Activated CD4-positive, alpha-beta T cell treated with anti-CD3 and anti-CD28 coated beads for 36 hours (primary cell): Measurements from ENCODE around the gene FKBP7. TPM values are rescaled to one million over a fixed set of nuclear protein-coding genes. Genes with fewer than 3 reads are reported as not detected.
"Not testable (repeated sequence)": the region's sequence is repeated elsewhere in the genome, so short reads cannot be mapped to it uniquely, and the experiment has no call there.

Experiments
- ATAC-seq: fragments of 200-7000 bp; cut with Tn5 transposase; one replicate; pipeline ENCODE4 v1.10.0; 2021; ENCODE audit warnings: mild to moderate bottlenecking, moderate library complexity
- CTCF ChIA-PET: fragments of 350-600 bp; sonication (Branson Sonifier 250); formaldehyde crosslinking; loops from one replicate; lab custom pipeline; 2021; ENCODE audit warnings: antibody characterized with exemption; lab: Charles Lee
- POLR2A ChIA-PET: fragments of 350-600 bp; sonication (Branson Sonifier 250); formaldehyde crosslinking; loops from one replicate; lab custom pipeline; 2021; ENCODE audit warnings: antibody characterized with exemption, inconsistent platforms; lab: Charles Lee
- DNase-seq: peaks from one replicate; pipeline ENCODE4 v3.0.0-alpha.2; 2020
- H3K27ac Mint-ChIP-seq: one replicate; pipeline ENCODE4 v1.8.0; 2021; ENCODE audit warnings: mixed read lengths
- H3K27me3 Mint-ChIP-seq: one replicate; pipeline ENCODE4 v1.8.0; 2021; ENCODE audit warnings: mixed read lengths
- H3K36me3 Mint-ChIP-seq: one replicate; pipeline ENCODE4 v1.8.0; 2021; ENCODE audit warnings: low read depth, mixed read lengths
- H3K4me1 Mint-ChIP-seq: one replicate; pipeline ENCODE4 v1.8.0; 2021; ENCODE audit warnings: mixed read lengths
- H3K4me3 Mint-ChIP-seq: one replicate; pipeline ENCODE4 v1.8.0; 2021; ENCODE audit warnings: mild to moderate bottlenecking, moderate library complexity, mixed read lengths
- H3K9me3 Mint-ChIP-seq: one replicate; pipeline ENCODE4 v1.8.0; 2021; ENCODE audit warnings: low read depth, mixed read lengths
- intact Hi-C, 2 experiments: fragments of 100-400 bp; cut with DNase I in 1 of 2; cut with micrococcal nuclease in 1 of 2; formaldehyde crosslinking; loops; one replicate each; pipeline versions ENCODE4 v1.14.2 to v1.15.1; 2022 to 2024; cut with DNase I, micrococcal nuclease
- total RNA-seq, 2 experiments: library from RNA; stranded (reverse); gene quantifications; one replicate each; pipeline ENCODE4 v1.2.3, GENCODE V29; 2021

FKBP7 gene
- total RNA-seq, 2 experiments from 2014 or later, result 3.4 to 4.8 TPM

DNA sequence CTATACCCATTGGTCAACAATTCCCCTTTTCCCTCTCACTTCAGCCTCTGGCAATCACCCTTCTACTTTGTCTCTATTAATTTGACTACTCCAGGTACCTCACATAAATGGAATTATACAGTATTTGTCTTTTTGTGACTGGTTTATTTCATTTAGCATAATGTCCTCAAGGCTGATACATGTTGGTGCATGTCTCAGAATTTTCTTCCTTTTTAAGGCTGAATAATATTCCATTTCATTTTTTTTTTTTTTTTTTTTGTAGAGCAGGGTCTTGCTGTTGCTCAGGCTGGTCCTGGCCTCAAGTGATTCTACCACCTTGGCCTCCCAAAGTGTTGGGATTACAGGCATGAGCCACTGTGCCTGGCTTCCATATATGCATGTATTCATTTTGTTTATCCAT, 1.9 kb downstream of the FKBP7 start:
- POLR2A ChIA-PET, result no interaction called here
- ATAC-seq (no peak), DNase-seq (no peak)
- peaks cover 19% of the 10 kb centered on the region for H3K4me1 Mint-ChIP-seq
- H3K9me3 Mint-ChIP-seq, result no peaks in the 10 kb centered on the region
- H3K27me3 Mint-ChIP-seq, result no peaks in the 10 kb centered on the region
- no peak overlapping the region for H3K27ac Mint-ChIP-seq
- CTCF ChIA-PET, result interaction anchor here (1.3 kb wide), 1 partner anchor 18 kb away, joined by 4 read pairs; no protein-coding TSS in a partner anchor
- peaks cover 2% of the 10 kb centered on the region for H3K36me3 Mint-ChIP-seq
- intact Hi-C loops, result loop anchor here (5.0 to 10.0 kb wide), 3 partner anchors 226 to 438 kb away; no protein-coding TSS in a partner anchor
- no peak overlapping the region for H3K4me3 Mint-ChIP-seq

DNA sequence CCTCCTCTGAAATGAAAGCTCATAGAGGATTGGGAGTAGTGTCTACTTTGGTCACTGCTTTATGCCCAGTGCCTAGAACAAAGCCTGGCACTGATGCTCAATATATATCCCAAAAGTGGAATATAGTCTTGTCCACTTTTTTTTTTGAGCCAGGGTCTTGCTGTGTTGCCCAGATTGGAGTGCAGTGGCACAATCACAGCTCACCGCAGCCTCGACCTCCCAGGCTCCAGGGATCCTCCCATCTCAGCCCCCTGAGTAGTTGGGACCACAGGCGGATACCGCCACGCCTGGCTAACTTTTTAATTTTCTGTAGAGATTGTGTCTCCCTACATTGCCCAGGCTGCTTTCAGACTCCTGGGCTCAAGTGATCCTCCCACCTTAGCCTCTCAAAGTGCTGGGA, 3.8 kb downstream of the FKBP7 start:
- intact Hi-C loops, result loop anchor here (10.0 kb wide), 2 partner anchors 230 to 440 kb away; no protein-coding TSS in a partner anchor
- Mint-ChIP-seq H3K9me3 (no peaks in the 10 kb centered on the region), H3K36me3 (peaks cover 2% of the 10 kb centered on the region), H3K27me3 (no peaks in the 10 kb centered on the region), H3K27ac (no peak overlapping the region), H3K4me1 (peaks cover 14% of the 10 kb centered on the region), H3K4me3 (no peak overlapping the region)
- ATAC-seq (no peak), DNase-seq (no peak)
- ChIA-PET CTCF (no interaction called here), POLR2A (interaction anchor here (0.7 kb wide), 1 partner anchor 19 kb away, joined by 14 read pairs; no protein-coding TSS in a partner anchor)

DNA sequence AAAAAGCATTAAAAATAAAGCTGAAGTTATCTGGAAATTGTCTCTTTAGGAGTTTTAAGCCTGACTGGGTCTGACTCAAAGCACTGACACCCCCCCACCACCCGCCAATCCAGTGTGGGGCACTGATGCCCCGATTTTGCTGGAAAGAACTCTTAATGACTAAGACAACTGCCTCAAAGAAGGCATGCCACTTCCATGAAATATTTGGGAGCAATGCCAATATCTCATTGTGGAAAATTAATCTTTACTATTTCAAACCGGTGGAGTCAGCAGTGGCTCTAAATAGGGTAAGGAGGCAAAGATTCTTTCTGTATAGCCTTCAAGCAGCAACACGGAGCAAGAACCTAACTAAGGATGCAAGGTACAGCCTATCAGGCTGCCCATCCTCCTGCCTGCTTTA, 4.5 kb downstream of the FKBP7 start:
- Mint-ChIP-seq H3K27me3 (no peaks in the 10 kb centered on the region), H3K9me3 (no peaks in the 10 kb centered on the region), H3K4me1 (peaks cover 8% of the 10 kb centered on the region), H3K36me3 (peaks cover 2% of the 10 kb centered on the region), H3K27ac (no peak overlapping the region), H3K4me3 (no peak overlapping the region)
- ATAC-seq, result no peak
- intact Hi-C loops, result loop anchor here (10.0 kb wide), 2 partner anchors 231 to 441 kb away; no protein-coding TSS in a partner anchor
- CTCF ChIA-PET, result no interaction called here
- POLR2A ChIA-PET, result interaction anchor here (0.7 kb wide), 2 partner anchors 20 to 43 kb away, joined by 3 to 14 read pairs; no protein-coding TSS in a partner anchor
- no peak for DNase-seq

DNA sequence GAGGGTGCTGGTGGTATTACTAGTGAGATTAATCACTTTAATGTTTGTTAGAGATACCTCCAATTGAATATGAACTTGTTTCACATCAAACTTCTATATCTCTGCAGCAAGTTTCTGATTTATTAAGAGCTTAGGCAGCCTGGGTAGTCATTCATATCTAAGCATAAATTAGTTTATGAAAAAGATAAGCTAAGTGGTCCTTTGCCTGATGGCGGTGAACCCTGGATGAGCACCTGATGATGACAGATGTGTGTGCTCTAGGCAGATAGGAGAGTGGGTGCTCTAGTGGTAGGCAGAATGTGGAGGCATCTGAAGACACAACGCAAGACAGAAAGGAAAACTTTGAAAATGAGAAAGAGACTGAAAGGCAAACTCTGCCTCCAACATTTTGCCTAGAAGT, 5.0 kb downstream of the FKBP7 start:
- ChIA-PET POLR2A (no interaction called here), CTCF (no interaction called here)
- intact Hi-C loops, result loop anchor here (10.0 kb wide), 2 partner anchors 231 to 441 kb away; no protein-coding TSS in a partner anchor
- Mint-ChIP-seq H3K4me1 (peaks cover 8% of the 10 kb centered on the region), H3K9me3 (no peaks in the 10 kb centered on the region), H3K4me3 (no peak overlapping the region), H3K27ac (no peak overlapping the region), H3K27me3 (no peaks in the 10 kb centered on the region), H3K36me3 (peaks cover 2% of the 10 kb centered on the region)
- no peak for ATAC-seq
- DNase-seq, result no peak

DNA sequence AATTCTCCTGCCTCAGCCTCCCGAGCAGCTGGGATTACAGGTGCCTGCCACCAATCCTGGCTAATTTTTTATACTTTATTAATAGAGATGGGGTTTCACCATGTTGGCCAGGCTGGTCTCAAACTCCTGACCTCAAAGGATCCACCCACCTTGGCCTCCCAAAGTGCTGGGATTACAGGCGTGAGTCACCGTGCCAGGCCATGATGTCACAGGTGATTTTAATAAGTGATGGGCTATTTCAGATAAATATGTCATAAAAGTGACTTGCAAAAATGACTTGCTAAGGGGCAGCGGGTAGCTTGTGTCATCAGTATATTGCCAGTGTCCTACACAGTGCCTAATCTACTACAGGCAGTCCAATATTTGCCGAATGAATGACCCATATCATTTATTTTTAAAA, 7.1 kb downstream of the FKBP7 start:
- H3K36me3 Mint-ChIP-seq, POLR2A ChIA-PET, H3K27me3 Mint-ChIP-seq, H3K4me1 Mint-ChIP-seq, H3K4me3 Mint-ChIP-seq, H3K9me3 Mint-ChIP-seq, H3K27ac Mint-ChIP-seq, DNase-seq, ATAC-seq: not testable (repeated sequence)
- CTCF ChIA-PET, result interaction anchor here (0.6 kb wide), 1 partner anchor 100 kb away, joined by 3 read pairs; no protein-coding TSS in a partner anchor
- intact Hi-C loops, result loop anchor here (10.0 kb wide), 2 partner anchors 233 to 443 kb away; no protein-coding TSS in a partner anchor

DNA sequence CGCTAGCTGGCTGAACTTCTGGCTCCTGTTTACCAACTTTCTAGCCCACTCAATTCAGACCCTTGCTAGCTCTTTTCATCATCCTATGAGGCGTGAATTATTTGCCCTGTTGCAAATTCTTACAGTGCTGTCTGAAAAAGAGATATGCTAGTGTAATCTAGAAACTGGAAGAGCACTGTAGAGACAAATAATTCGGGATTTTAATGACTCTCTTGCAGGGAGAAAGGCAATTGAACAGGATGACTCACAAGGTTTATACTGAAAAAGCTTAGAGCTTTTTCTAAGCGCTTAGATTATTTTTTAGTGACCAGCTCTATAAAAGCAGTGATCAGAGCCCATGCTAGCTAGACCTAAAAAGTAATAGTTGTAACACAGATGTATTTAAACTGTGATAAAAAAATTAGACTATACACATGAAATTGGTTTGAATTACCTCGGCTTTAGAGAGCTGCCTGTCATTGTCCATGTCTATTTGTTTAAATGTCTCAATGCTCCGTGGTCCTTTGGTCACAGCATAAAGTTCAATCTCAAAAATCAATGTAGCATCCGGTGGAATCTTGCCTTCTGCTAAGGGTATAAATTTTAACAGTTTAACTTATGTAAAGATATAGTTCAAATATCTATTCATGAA, 9.1 kb downstream of the FKBP7 start:
- no peaks in the 10 kb centered on the region for H3K27me3 Mint-ChIP-seq
- H3K27ac Mint-ChIP-seq, result no peak overlapping the region
- POLR2A ChIA-PET, result no interaction called here
- no peaks in the 10 kb centered on the region for H3K4me1 Mint-ChIP-seq
- CTCF ChIA-PET, result no interaction called here
- intact Hi-C loops, result no loop called here
- peaks cover 1% of the 10 kb centered on the region for H3K36me3 Mint-ChIP-seq
- no peak overlapping the region for H3K4me3 Mint-ChIP-seq
- ATAC-seq (no peak), DNase-seq (no peak)
- H3K9me3 Mint-ChIP-seq, result no peaks in the 10 kb centered on the region

DNA sequence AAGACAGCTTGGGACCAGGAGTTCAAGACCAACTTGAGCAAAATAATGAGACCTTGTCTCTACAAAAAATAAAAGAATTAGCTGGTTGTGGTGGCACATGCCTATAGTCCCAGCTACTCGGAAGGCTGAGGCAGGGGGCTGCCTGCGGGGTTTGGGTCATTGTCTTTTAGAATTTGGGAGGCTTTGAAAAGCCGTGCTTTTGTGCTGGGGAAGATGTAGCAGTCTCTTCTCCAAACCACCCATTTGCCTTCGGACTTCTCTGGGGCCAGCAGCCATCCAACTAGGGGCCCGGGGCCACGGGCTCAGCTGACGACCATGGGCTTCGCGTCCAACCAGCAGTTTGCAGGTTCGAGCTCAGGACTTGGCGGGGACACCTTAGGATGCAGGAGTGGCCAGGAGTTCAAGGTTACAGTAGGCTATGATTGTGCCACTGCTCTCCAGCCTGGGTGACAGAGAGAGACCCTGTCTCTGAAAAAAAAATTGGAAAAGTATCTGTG, 21.0 kb downstream of the FKBP7 start:
- Mint-ChIP-seq H3K36me3 (no peaks in the 10 kb centered on the region), H3K9me3 (no peaks in the 10 kb centered on the region), H3K27me3 (no peaks in the 10 kb centered on the region), H3K27ac (no peak overlapping the region), H3K4me3 (no peak overlapping the region), H3K4me1 (peaks cover under 1% of the 10 kb centered on the region)
- DNase-seq, result no peak
- ChIA-PET CTCF (interaction anchor here (0.8 to 1.5 kb wide), 2 partner anchors 18 to 59 kb away, joined by 3 to 4 read pairs; no protein-coding TSS in a partner anchor), POLR2A (interaction anchor here (0.6 to 0.7 kb wide), 2 partner anchors 24 to 70 kb away, joined by 5 to 7 read pairs; no protein-coding TSS in a partner anchor)
- no peak for ATAC-seq
- intact Hi-C loops, result no loop called here

DNA sequence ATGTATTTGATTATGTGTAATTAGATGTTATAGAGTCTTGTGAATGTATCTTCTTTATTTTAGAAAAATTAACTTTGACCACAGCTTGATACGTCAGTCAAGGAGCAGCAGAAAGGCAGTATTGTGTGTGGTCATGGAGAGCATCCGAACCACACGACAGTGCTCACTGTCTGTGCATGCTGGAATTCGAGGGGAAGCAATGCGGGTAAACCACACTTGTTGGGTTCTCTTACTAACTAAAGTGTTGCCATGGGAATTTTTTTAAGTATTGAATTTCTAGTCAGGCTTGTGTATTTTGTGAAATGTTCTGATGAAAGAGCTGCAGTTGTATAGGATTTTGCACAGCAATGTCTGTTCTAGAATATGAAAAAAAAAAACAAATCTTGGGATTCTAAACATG, 22.5 kb downstream of the FKBP7 start:
- ATAC-seq, result no peak
- no peak overlapping the region for H3K27ac Mint-ChIP-seq
- H3K4me1 Mint-ChIP-seq, result peaks cover 5% of the 10 kb centered on the region
- H3K36me3 Mint-ChIP-seq, result no peaks in the 10 kb centered on the region
- POLR2A ChIA-PET, result no interaction called here
- intact Hi-C loops, result no loop called here
- H3K9me3 Mint-ChIP-seq, result no peaks in the 10 kb centered on the region
- CTCF ChIA-PET, result no interaction called here
- no peaks in the 10 kb centered on the region for H3K27me3 Mint-ChIP-seq
- no peak for DNase-seq
- H3K4me3 Mint-ChIP-seq, result no peak overlapping the region

DNA sequence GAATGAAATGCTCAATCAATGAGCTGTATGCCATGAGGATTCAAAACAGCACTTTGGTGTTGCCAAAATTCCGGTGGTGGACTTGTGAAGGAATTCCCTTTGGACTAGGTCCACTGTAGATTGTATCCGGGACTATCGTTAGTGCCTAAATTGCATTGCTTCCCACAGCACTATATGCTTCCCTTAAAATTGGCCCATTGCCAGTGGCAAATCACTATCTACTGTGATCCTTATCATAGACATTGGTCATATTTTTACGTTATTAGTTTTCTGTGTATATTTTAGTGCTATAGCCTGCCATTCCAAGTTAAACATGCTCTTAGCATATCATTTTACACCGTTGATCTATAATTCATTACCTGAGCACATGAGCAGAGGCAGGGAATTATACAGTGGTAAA, 25.5 kb downstream of the FKBP7 start:
- POLR2A ChIA-PET, result no interaction called here
- peaks cover 16% of the 10 kb centered on the region for H3K36me3 Mint-ChIP-seq
- H3K27ac Mint-ChIP-seq, result no peak overlapping the region
- no peaks in the 10 kb centered on the region for H3K27me3 Mint-ChIP-seq
- H3K4me1 Mint-ChIP-seq, result peaks cover 26% of the 10 kb centered on the region
- no peak overlapping the region for H3K4me3 Mint-ChIP-seq
- ATAC-seq (no peak), DNase-seq (no peak)
- CTCF ChIA-PET, result no interaction called here
- intact Hi-C loops, result no loop called here
- H3K9me3 Mint-ChIP-seq, result no peaks in the 10 kb centered on the region

DNA sequence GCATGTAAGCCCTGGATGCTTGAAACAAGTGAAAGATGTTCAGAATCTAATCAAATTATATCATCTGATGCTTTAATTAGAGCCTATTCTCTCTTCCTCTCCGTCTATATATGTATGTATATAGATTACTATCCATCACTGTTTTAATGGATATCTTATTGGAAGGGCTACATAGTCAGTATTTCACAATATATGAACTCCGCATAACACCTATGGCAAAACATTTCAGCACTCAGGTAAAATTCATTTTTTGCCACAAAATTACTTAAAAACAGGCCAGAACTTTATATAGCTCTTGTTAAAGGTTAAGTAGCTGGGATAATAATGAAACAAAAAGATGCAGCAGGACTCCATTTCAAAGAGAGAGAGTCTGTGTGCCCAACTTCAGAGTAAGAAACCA, 26.1 kb downstream of the FKBP7 start:
- no peak for ATAC-seq
- Mint-ChIP-seq H3K9me3 (no peaks in the 10 kb centered on the region), H3K4me3 (no peak overlapping the region), H3K27ac (peak overlapping the region; percentile 60), H3K4me1 (peaks cover 27% of the 10 kb centered on the region), H3K27me3 (no peaks in the 10 kb centered on the region), H3K36me3 (peaks cover 18% of the 10 kb centered on the region)
- DNase-seq, result no peak
- intact Hi-C loops, result no loop called here
- ChIA-PET CTCF (no interaction called here), POLR2A (no interaction called here)

DNA sequence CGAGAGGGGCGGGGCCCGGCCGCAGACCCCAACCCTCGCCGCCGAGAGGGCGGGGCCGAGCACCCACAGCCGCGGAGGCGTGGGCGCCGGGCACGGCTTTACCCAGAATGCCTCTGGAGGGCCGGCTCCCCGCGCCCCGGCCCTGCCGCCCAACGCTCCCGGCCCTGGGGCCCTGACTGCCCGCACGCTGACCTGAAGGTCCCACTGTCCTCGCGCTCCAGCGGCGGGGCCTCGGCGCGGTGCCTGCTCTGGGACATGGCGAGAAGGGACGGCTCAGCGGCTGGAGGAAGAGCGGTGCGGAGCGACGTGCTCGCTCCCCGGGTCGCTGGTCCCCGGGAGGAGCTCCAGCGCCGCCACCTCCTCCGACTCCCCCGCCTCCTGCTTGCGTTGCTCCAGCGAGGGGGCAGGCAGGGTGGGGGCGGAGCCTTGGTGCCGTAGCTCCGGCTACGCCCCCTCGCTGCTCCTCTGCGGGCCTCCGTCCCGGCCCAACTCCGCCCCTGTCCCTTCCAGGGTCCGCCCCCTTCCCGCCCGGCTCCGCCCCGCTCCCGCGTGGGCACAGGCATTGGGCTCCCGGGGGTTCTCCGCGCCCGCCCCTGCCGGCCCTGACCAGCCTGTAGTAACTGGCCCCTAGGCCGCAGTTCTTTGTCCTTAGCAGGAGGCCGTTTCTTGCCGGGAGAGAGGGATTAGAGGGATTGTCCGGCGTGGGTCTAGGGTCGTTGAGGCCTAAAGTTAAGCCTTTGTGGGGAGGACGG, 27.4 kb downstream of the FKBP7 start, which contains the start of the genes PJVK and PRKRA:
Gene PJVK, plus strand, starts transcription at position 605 of the 752 bp plus-strand sequence. CDS start 2,032 bp downstream, outside the sequence.
Gene PRKRA, minus strand, starts transcription at position 402 of the 752 bp plus-strand sequence. Its CDS starts 145 bp downstream, at position 257.
- Mint-ChIP-seq H3K4me1 (peaks cover 27% of the 10 kb centered on the region), H3K27ac (peak within 1 kb of the TSS; percentile 96), H3K9me3 (no peaks in the 10 kb centered on the region), H3K4me3 (peak within 1 kb of the TSS; percentile 88), H3K27me3 (no peaks in the 10 kb centered on the region), H3K36me3 (peaks cover 27% of the 10 kb centered on the region)
- DNase-seq, result peak; percentile 98
- ATAC-seq, result peak; percentile 90
- intact Hi-C loops, result loop anchor here (1.0 to 2.0 kb wide), 8 partner anchors 27 to 1238 kb away; partner anchors contain the start of genes FKBP7 (in 2 of the 2), HNRNPA3 (in 1 of the 2) and OSBPL6 (in 1 of the 2)
- ChIA-PET POLR2A (interaction anchor here (0.6 to 1.6 kb wide), 4 partner anchors 29 to 64 kb away, joined by 3 to 4 read pairs (median 3); no protein-coding TSS in a partner anchor), CTCF (interaction anchor here (0.5 to 1.5 kb wide), 5 partner anchors 31 to 344 kb away, joined by 3 to 7 read pairs (median 4); partner anchors contain the start of gene RBM45)
